Measurements from ENCODE around the gene RHOT2.

GRCh38 chr16:629833-630248 lies 38.1 kb upstream of the RHOT2 start:
- TF ChIP-seq EZH2 (IDR thresholded peaks at IDR 0.05; ENCODE audit: borderline replicate concordance, low read depth, low read length, severe bottlenecking) (no peak), CTCF (IDR thresholded peaks at IDR 0.05; ENCODE audit: extremely low read depth in 1 of 2, insufficient read depth in 1 of 2, low read depth in 1 of 2, low read length in 2 of 2) (no peak), MYC (IDR thresholded peaks at IDR 0.05; ENCODE audit: low read depth, low read length) (no peak), GATA2 (IDR thresholded peaks at IDR 0.05; ENCODE audit: insufficient read depth, insufficient read length, low read depth, low read length) (no peak), POLR2A (IDR thresholded peaks at IDR 0.05; ENCODE audit: low read depth, low read length) (no peak), POLR2AphosphoS5 (IDR thresholded peaks at IDR 0.05; ENCODE audit: insufficient read depth, low read depth, low read length) (no peak), FOS (IDR thresholded peaks at IDR 0.05; ENCODE audit: borderline replicate concordance, insufficient read depth, low read length) (no peak)

All from endothelial cell of umbilical vein (primary cell).